A549 (cell line): ENCODE data around the gene BANF1. TPM values are rescaled to one million over a fixed set of nuclear protein-coding genes. Genes with fewer than 3 reads are reported as not detected.
A peak's percentile ranks its signal among the peaks of the same experiment; 100 is the strongest.

Experiments
- ATAC-seq, 2 experiments: fragments of 200-7000 bp in 1 of 2; fragments of >200 bp in 1 of 2; cut with Nextera tagmentation in 1 of 2; cut with Tn5 transposase in 1 of 2; 3 replicates each; pipeline versions ENCODE4 v1.8.0 to v1.9.1; 2018 to 2020; ENCODE audit warnings: mild to moderate bottlenecking in 1 of 2, moderate library complexity in 1 of 2
- CTCF ChIA-PET: fragments of 300-600 bp; sonication (Branson Sonifier 250); formaldehyde crosslinking; extraction: SDS; loops from one replicate; lab custom pipeline; 2021; ENCODE audit warnings: antibody characterized with exemption, inconsistent platforms; lab: Yijun Ruan, JAX
- POLR2A ChIA-PET: fragments of 350-600 bp; formaldehyde crosslinking; extraction: SDS; loops from one replicate; lab custom pipeline; 2021; ENCODE audit warnings: antibody characterized with exemption, inconsistent platforms; lab: Yijun Ruan, JAX
- DNase-seq, 2 experiments: peaks; one replicate each; pipeline versions ENCODE4 v3.0.0 to v3.0.0-alpha.2; 2011 to 2016; ENCODE audit warnings: low read depth in 1 of 2, low spot score in 1 of 2
- FAIRE-seq: peaks from 2 replicates; lab custom pipeline; 2011; peaks lifted over from hg19 to GRCh38; lab: Jason Lieb, UNC
- H3K27ac ChIP-seq, 2 experiments: fragments of >200 bp; sonication (Bioruptor Twin); formaldehyde crosslinking; 3 replicates each; pipeline ENCODE4 v1.5.1; 2016 to 2017
- H3K4me1 ChIP-seq: fragments of >200 bp; sonication (Bioruptor Twin); formaldehyde crosslinking; 3 replicates; pipeline ENCODE4 v1.6.1; 2016
- H3K4me2 ChIP-seq: fragments of >200 bp; sonication (Bioruptor Twin); formaldehyde crosslinking; 3 replicates; pipeline ENCODE4 v1.6.1; 2016
- H3K4me3 ChIP-seq: fragments of >200 bp; sonication (Bioruptor Twin); formaldehyde crosslinking; 3 replicates; pipeline ENCODE4 v1.5.1; 2016
- H3K9me3 ChIP-seq: fragments of >200 bp; sonication (Bioruptor Twin); formaldehyde crosslinking; 3 replicates; pipeline ENCODE4 v1.6.1; 2016
- BCL3 ChIP-seq: fragments of >200 bp; sonication (Bioruptor Twin); formaldehyde crosslinking; IDR thresholded peaks from 3 replicates; pipeline ENCODE4 v1.6.1; 2016
- CTCF ChIP-seq: fragments of >200 bp; sonication (Bioruptor Twin); formaldehyde crosslinking; IDR thresholded peaks from 3 replicates; pipeline ENCODE4 v1.5.1; 2016
- EHMT2 ChIP-seq: fragments of 200-600 bp; sonication (generic); IDR thresholded peaks from 2 replicates; pipeline ENCODE4 v1.6.1; 2016; ENCODE audit warnings: antibody characterized with exemption, low read depth, mild to moderate bottlenecking, moderate library complexity
- FOSL2 ChIP-seq, 2 experiments: fragments of 450-650 bp in 1 of 2; fragments of >200 bp in 1 of 2; sonication (Bioruptor Twin) in 1 of 2; formaldehyde crosslinking; IDR thresholded peaks; 2 replicates each; pipeline versions ENCODE4 v1.5.0 to v1.6.1; 2016 to 2020; ENCODE audit warnings: mild to moderate bottlenecking in 1 of 2, moderate library complexity in 1 of 2
- HDAC2 ChIP-seq: fragments of 200-600 bp; sonication (generic); IDR thresholded peaks from 2 replicates; pipeline ENCODE4 v1.6.1; 2016
- MAZ ChIP-seq: fragments of 150-350 bp; IDR thresholded peaks from 2 replicates; pipeline ENCODE4 v1.6.1; 2014; ENCODE audit warnings: antibody characterized with exemption, low read depth, low read length, borderline replicate concordance
- PBX3 ChIP-seq: IDR thresholded peaks from 2 replicates; pipeline ENCODE4 v1.6.1; 2012
- RAD21 ChIP-seq, 2 experiments: fragments of >200 bp in 1 of 2; sonication (Bioruptor Twin) in 1 of 2; formaldehyde crosslinking in 1 of 2; IDR thresholded peaks in 1 of 2; conservative IDR thresholded peaks in 1 of 2; 2 replicates in 1 of 2; 3 replicates in 1 of 2; pipeline ENCODE4 v1.6.1; 2012 to 2018; ENCODE audit warnings: inconsistent platforms in 1 of 2
- RARB ChIP-seq: fragments of 250-450 bp; sonication (Bioruptor Pico); IDR thresholded peaks from 2 replicates; pipeline ENCODE4 v1.8.0; 2021; ENCODE audit warnings: mild to moderate bottlenecking, moderate library complexity
- RCOR1 ChIP-seq: fragments of 150-350 bp; IDR thresholded peaks from 2 replicates; pipeline ENCODE4 v1.6.1; 2014; ENCODE audit warnings: antibody characterized with exemption, low read length, low read depth
- SMC3 ChIP-seq: fragments of >200 bp; sonication (Bioruptor Twin); formaldehyde crosslinking; IDR thresholded peaks from 3 replicates; pipeline ENCODE4 v1.6.1; 2018; ENCODE audit warnings: inconsistent platforms
- ZSCAN20 ChIP-seq: fragments of 250-450 bp; sonication (Bioruptor Pico); IDR thresholded peaks from 2 replicates; pipeline ENCODE4 v1.8.0; 2022; ENCODE audit warnings: mild to moderate bottlenecking, moderate library complexity
- WGBS: methylation state at CpG from one replicate; pipeline ENCODE4 v1.1.6; 2017; ENCODE audit errors: missing lambda C conversion rate; 5-methylcytosine and 5-hydroxymethylcytosine counted together
- polyA plus RNA-seq, 4 experiments: library from polyadenylated mRNA; depleted of rRNA in 3 of 4; stranded (reverse); fragments of >200 nt; fragmentation: RNase III in 1 of 4; extraction: RNeasy Plus Mini Kit Qiagen cat#74134 plus additional on column Dnase treatment in 1 of 4; gene quantifications; 2 replicates in 3 of 4; 3 replicates in 1 of 4; pipeline ENCODE4 v1.2.3, GENCODE V29; 2011 to 2017

The BANF1 gene
- polyA plus RNA-seq, 2 of the 4 experiments (the other 2 are of a cell fraction): 309 to 399 TPM

- CTCF ChIA-PET: interaction anchor here (0.6 to 15.8 kb wide), 39 partner anchors 9 to 1070 kb away, joined by 3 to 188 read pairs (median 5); partner anchors contain the start of genes BANF1, CATSPER1, CST6 and FIBP
- no peak for TF ChIP-seq ZSCAN20 (CRISPR knock-in tag)
- TF ChIP-seq RARB (CRISPR knock-in tag): no peak
- no peak for TF ChIP-seq PBX3
- TF ChIP-seq RCOR1: no peak
- TF ChIP-seq EHMT2: no peak
- no peak for FAIRE-seq
Measured at GRCh38 chr11:66044757-66045156, 42.5 kb downstream of the BANF1 start.

GRCh38 chr11:66045177-66045639, 42.9 kb downstream of the BANF1 start:
- peaks cover 9% of the 10 kb centered on the region; the same call in 1 of the 3 replicates for H3K4me1 ChIP-seq
- H3K9me3 ChIP-seq: no peaks in the 10 kb centered on the region
- peak overlapping the region; percentile 59 for H3K4me2 ChIP-seq
- TF ChIP-seq BCL3: no peak
- peak; percentile 88 for TF ChIP-seq CTCF
- TF ChIP-seq MAZ: peak; percentile 92; the same call in 1 of the 2 replicates
- peak; percentile 66 for TF ChIP-seq SMC3
- peak; percentile 48 to 52 for TF ChIP-seq RAD21 (conservative IDR thresholded peaks at IDR 0.05 in 1 of 2, IDR thresholded peaks at IDR 0.05 in 1 of 2)
- ATAC-seq (peak; percentile 86 to 96), FAIRE-seq (no peak), DNase-seq (peak; percentile 87 to 95)
- CTCF ChIA-PET: interaction anchor here (0.6 to 15.8 kb wide), 46 partner anchors 9 to 1071 kb away, joined by 3 to 188 read pairs (median 4); partner anchors contain the start of genes BANF1, CATSPER1, CST6 and FIBP
- POLR2A ChIA-PET: interaction anchor here (0.6 to 1.2 kb wide), 2 partner anchors 23 to 26 kb away, joined by 3 to 4 read pairs; no protein-coding TSS in a partner anchor
- 25% methylated on average over 5 of the region's 11 CpGs for WGBS
- H3K4me3 ChIP-seq: no peak overlapping the region
- H3K27ac ChIP-seq: peak overlapping the region; percentile 46 to 75; a peak in 3 of 6 replicates

More at GRCh38 chr11:66044757-66045156, 42.5 kb downstream of the BANF1 start:
- POLR2A ChIA-PET: interaction anchor here (0.6 to 1.2 kb wide), 2 partner anchors 22 to 26 kb away, joined by 3 to 4 read pairs; no protein-coding TSS in a partner anchor
- peak overlapping the region; percentile 59 for H3K4me2 ChIP-seq
- H3K4me1 ChIP-seq: peaks cover 9% of the 10 kb centered on the region; the same call in 1 of the 3 replicates
- no peaks in the 10 kb centered on the region for H3K9me3 ChIP-seq
- WGBS: 14% methylated on average over 6 of the region's 6 CpGs
- no peak overlapping the region; a peak in 1 of 6 replicates for H3K27ac ChIP-seq
- ATAC-seq (peak; percentile 4 to 30; a peak in 5 of 6 replicates), DNase-seq (no peak)
- H3K4me3 ChIP-seq: no peak overlapping the region

- no peaks in the 10 kb centered on the region for H3K9me3 ChIP-seq
- 96% methylated on average over 3 of the region's 3 CpGs for WGBS
- no peak overlapping the region for H3K4me2 ChIP-seq
- H3K4me1 ChIP-seq: peaks cover 19% of the 10 kb centered on the region
- no peak for DNase-seq
- ATAC-seq: no peak
- no peak for FAIRE-seq
- H3K27ac ChIP-seq: no peak overlapping the region
- POLR2A ChIA-PET: no interaction called here
- no peak for TF ChIP-seq HDAC2
- TF ChIP-seq FOSL2 (IDR thresholded peaks at IDR 0.05): no peak
- no peak for TF ChIP-seq FOSL2 (CRISPR knock-in tag; IDR thresholded peaks at IDR 0.05)
- TF ChIP-seq RARB (CRISPR knock-in tag): no peak
- CTCF ChIA-PET: interaction anchor here (1.0 to 15.8 kb wide), 9 partner anchors 9 to 335 kb away, joined by 3 to 188 read pairs (median 8); partner anchors contain the start of genes CATSPER1 and KAT5
- no peak overlapping the region for H3K4me3 ChIP-seq
Measured at GRCh38 chr11:66046901-66047300, 44.6 kb downstream of the BANF1 start.
